KG1 (cell line): ENCODE results near the gene GGNBP2.

Experiments used
- DNase-seq: peaks from one replicate; lab custom pipeline; 2025; lab: John Stamatoyannopoulos, UW

Gene GGNBP2

DNA sequence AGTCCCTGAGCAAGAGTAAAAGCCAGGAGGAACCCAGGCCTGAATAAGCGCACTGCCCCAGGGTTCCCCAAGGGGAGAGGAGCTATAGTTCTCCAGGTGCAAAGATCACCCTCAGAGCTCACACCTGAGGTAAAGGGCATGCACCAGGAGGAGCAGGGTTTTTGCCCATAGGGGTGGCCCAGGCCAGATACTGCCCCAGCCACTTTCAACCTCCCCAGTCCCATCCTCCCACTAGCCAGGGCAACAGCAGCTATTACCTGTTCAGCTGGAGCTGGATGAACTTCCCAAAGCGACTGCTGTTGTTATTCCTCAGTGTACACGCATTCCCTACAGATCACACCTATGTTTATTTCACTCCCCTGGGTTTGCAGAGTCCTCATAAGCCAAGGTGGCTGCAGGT lies 29.9 kb upstream of the GGNBP2 start:
- no peak for DNase-seq

DNA sequence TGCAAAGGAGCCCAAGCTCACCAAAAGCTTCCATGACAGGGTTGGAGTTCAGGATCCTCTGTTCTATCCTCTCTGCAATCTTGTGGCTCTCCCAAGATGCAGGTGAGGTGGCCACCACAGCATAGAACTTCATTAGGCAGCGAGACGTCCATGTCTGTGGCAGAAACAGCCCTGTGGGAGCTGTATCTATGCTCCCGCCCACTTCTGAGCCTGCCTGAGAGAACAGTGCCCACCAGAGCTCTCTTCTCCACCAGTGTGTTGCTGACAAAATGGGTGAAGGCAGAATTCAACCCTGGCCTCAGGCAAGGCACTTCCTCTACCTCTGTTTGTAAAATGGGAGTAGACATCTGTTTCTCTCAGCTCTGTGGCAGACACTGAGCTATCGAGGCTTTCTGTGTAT lies 28.9 kb upstream of the GGNBP2 start:
- DNase-seq: no peak

DNA sequence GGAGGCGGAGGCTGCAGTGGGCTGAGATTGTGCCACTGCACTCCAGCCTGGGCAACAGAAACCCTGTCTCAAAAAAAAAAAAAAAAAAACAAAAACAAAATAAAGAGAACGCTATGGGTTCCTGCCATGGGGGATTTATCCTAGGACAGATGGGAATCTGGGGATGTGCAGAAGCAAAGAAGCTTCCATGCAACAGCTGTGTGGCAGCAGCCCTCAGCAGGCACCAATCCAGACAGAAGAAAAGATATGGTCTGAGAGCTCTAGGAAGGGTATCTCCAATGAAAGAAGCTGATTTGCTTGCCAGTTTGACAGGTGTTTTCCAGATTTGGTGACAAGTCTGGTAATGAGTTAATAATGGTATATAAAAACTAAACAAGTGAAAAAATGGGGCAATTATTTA lies 21.6 kb upstream of the GGNBP2 start:
- DNase-seq: no peak

DNA sequence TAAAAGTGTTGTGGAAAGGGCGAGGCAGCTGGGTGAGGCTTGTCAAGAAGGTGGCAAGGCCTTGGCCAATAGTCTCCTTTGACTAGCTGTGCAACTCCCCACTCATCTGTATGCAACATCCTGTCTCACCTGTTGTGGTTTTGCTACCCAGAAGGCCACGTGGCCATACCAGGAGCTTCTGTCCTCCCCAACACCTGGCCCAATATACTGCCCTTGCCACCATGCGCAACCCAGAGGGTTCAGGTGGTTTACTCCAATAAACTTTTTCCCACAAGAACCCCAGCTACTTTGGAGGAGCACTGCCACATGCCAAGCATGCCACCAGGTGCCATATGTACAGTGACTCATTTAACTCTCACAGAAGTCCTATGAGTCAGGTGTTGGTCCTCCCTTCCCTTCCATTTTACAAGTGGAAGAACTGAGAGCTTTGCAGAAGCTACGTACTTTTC lies 20.3 kb upstream of the GGNBP2 start:
- DNase-seq: no peak

DNA sequence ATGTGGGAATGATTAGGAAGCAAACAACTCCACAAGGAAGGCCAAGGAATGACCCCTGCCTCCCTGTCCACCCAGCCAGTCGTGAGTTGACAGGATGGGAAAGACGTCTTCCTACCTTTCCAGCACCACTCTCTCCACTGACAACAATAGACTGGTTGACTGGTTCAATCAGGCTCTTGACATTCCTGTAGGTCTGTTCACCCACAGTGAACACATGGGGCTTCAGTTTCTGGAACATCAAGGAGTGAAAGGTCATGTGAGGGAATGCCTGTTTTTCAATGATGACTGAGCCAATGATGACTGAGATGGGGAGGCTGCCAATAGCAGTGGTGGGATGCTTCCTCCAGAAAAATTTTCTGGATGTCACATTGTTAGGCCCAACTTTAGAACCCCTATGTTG lies 19.6 kb upstream of the GGNBP2 start:
- no peak for DNase-seq

DNA sequence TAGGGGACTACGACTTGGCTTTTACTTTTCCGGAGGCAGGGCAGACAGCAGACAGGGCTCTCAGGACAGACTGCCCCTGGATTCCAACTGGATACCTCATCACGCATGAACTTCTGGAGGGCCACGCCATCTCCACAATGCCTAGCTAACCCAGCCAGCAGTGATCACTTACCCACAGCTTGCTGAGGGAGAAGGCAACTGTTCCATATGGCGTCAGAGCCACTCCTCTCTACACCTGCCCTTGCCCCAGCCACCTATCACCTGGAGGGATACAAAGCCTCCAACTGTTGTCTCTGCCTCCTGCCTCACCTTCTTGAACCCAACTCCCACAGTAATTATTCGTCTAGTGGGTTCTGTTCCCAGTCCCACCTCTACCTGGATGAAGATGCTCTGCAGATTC lies 18.8 kb upstream of the GGNBP2 start:
- no peak for DNase-seq

DNA sequence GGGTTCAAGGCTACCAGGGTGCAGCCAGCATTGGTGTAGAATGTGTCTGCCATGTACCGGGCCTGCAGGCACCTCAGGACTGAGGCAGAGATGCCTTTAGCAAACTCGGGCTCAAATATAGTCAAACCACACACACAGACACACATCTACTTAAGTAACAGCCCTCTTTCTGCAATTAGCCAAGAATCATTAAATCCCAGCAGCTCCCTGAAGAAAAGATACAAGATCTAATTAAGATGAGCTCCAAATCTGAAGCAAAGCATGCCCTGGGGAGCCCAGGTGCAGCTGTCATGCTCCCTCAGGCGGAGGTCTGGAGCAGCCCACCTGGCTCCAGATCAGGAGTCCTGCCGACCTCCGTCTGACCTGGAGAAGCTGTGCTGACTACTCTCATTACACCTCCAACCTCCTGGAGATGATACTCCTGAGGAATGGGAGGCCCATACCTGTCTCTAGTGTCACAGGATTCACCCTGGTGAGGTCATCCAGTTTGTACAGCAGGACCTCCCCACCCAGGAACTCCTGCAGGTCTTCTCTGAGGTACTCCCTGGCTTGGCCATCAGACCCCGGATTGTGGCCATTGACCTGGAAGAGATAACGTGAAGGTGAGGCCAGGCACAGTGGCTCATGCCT lies 17.0 kb upstream of the GGNBP2 start:
- DNase-seq: no peak

DNA sequence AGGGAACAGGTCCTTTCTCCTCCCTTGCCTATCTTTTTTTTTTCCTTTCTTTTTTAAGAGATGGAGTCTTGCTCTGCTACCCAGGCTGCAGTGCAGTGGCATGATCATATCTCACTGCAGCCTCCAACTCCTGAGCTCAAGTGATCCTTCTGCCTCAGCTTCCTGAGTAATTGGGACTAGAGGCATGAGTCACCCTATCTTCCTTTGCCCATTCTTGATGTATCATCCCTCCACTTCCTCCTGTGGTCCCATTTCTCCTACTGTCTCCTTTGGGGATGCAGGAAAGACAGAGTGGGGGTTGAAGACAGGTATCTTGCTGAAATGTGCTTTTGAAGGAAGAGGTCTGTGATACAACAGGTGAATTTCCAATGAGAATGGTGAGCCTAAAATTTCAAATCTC lies 15.6 kb upstream of the GGNBP2 start:
- no peak for DNase-seq

DNA sequence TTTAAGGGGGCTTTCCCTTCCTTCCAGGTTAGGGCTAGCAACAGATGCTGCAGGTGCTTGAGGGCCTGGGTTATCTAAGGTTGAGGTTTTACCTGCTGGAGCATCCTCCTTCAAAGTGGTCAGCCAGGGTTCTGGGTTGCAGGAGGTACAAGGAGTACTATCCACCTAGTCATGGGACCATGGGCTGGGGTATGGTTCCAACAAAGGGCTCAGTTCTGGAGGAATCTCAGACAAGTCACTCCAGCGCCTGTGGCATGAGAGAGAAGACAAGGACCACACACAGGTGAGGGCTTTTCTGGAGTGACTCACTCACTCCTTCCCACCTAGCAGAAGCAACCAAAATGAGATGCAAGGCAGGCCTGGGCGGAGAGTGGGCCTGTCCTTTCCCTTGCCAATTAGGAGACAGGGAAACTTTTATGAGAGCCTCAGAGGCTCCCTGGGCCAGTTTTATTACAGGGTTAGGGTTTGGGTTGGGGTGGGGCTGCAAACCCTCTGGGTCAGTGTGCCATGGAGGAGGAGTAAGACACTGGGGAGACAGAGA lies 12.2 kb upstream of the GGNBP2 start:
- no peak for DNase-seq

DNA sequence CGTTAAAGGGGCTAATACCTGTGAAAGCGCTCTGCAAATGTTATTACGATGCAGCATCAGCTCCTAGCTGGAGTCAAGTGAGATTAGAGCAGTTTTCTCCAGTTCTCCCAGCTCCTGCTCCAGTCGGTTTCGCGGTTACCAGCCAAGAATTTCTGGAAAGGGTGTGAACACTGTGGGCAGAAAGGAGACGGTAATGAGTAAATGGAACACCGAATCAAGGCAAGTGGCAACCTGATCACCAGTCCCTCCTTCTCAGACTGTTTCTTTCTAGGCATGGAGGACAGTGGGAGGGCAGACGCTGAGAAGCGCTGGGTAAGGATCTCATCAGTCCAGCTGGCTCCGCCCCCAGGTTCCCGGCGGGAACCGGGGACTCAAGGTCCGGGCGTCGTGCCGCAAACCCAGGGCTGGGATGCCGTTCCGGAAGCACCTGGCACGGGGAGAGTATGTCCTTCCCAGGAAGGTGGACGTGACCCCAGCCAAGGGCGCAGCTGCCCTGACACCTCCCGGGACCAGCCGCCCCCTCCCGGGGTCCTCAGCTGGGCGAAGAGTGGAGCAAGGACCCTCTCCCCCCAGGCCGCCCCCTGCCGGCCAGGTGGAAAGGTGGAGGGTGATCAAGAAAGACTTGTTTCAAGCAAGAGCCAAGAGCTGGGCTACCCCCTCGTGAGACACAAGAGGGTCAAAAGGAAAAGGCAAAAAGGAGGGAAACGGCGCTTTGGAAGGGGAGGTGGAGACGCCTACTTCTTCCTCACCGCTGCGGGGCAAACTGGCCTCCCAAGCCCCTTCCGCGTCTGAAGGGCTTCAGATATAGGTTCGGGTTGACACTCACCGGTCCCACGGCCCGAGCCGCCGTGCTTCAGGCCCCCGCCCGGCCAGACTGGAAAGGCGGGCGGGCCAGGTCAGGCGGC lies 10.5 kb upstream of the GGNBP2 start:
- peak; percentile 78 for DNase-seq

DNA sequence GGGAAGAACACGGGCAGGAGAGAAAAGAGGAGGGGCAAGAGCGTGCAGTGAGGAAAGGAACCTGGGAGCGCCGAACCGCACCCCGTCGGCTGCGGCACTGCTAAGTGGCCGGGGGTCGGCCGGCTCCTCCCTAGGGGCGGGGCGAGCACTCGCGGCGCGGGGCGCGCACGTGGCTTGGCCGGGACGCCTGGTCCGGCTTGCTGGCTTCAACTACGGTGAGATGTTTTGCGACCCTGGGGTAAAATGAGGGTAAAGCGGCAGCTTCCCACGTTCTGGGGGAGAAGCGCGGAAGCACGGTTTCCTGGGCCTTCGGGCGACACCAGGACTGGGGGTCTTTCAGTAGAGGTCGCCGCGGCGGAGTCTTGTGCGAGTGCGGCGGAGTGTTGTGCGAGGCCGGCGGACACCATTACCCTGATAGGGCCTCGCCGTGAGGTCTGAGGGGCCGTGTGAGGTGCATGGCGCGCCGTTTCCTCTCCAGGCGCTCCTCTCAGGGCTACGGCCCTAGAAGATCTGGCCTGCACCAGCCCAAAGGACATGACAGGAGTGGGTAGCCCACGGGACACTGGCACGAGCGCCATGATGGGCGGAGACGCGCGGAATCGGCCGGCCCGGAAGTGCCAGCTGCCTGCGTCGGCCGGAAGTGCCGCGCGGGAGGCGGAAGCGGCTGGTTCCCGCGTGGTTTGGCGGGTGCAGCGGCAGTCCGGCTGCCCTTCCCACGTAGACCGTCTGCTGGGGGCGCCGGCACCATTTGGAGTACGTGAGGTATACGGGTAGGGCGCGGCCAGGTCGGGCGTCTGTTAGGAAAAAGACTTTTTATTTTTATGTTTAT lies 9.7 kb upstream of the GGNBP2 start, which contains the start of the genes MYO19 and PIGW:
MYO19 (minus strand) TSS at position 29 of the 829 bp plus-strand sequence. CDS start 2,330 bp downstream, outside the sequence.
PIGW (plus strand) TSS at position 148 of the 829 bp plus-strand sequence. CDS start 2,115 bp downstream, outside the sequence.
- DNase-seq: peak; percentile 90

DNA sequence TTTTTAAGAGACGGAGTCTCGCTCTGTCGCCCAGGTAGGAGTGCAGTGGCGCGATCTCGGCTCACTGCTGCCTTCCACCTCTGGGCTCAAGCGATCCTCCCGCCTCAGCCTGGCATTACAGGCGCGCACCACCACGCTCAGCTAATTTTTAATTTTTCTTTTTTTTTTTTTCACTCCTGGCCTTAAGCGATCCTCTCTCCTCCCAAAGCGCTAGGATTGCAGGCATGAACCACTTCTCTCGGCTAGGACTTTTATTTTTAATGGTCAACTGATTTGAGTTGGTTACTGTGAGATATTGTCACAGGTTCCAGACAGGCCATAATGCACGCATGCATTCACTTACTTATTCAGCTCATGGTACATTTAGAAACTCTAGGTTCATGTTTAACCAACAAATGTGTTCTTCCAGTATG lies 9.0 kb upstream of the GGNBP2 start:
- no peak for DNase-seq

DNA sequence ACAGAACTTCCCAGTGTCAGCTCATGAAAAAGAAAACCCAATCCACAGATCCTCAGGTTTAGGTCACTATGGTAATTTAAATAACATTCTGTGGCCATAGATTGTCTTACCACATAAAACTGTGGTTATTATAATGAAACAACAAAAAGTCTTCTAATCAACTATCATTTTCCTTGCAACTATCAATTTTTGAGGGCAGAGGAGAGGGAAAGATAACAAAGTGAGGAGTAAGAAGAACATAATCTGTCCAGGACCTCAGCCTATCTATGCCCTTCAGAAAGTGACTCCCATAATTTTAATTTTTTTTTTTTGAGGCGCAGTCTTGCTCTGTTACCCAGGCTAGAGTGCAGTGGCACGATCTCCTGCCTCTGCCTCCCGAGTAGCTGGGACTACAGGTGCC lies 4.0 kb upstream of the GGNBP2 start:
- DNase-seq: no peak

DNA sequence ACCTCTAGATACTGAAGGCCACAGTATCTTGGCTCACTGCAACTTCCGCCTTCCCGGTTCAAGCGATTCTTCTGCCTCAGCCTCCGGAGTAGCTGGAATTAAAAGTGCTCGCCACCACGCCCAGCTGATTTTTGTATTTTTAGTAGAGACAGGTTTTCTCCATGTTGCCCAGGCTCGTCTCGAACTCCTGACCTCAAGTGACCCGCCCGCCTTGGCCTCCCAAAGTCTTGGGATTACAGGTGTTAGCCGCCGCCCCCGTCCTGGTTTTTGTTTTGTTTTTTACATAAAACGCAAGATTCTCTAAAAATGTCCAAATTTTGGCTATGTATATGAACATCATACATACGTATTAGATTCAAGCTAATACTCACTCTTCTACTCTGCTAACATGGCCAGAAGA lies 2.0 kb upstream of the GGNBP2 start:
- DNase-seq: no peak

DNA sequence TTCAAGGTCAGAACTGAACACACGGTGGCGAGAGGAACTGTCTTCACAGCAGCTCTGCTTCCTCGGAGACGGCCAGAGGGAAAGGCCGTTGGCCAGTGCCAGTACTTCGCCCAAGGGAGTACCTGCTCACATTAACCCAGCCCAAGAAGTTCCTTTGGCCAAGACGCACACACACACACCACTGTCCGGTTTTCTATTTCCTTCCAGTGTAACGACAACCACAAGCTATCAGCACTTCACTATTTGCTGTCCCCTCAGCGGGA lies 744 bp upstream of the GGNBP2 start:
- peak; percentile 67 for DNase-seq

DNA sequence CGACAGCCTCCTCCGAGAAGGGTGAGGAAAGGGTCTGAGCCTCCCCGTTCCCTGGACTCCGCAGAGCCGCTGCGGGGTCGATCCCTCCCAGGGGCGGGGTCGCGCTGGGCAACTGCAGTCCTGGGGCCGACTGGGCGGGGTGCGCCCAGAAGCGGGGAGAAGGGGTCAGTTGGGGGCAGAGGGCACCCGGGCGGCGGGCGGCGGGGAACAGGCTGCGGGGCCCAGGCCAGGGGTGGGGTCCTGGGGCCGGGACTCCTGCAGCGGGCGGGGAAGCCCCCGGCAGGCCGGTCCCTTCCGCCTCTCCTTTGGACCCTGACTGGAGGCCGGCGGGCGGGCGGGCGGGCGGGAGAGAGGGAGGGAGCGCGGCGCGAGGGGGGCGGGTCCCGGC lies 352 bp downstream of the GGNBP2 start:
- no peak for DNase-seq

DNA sequence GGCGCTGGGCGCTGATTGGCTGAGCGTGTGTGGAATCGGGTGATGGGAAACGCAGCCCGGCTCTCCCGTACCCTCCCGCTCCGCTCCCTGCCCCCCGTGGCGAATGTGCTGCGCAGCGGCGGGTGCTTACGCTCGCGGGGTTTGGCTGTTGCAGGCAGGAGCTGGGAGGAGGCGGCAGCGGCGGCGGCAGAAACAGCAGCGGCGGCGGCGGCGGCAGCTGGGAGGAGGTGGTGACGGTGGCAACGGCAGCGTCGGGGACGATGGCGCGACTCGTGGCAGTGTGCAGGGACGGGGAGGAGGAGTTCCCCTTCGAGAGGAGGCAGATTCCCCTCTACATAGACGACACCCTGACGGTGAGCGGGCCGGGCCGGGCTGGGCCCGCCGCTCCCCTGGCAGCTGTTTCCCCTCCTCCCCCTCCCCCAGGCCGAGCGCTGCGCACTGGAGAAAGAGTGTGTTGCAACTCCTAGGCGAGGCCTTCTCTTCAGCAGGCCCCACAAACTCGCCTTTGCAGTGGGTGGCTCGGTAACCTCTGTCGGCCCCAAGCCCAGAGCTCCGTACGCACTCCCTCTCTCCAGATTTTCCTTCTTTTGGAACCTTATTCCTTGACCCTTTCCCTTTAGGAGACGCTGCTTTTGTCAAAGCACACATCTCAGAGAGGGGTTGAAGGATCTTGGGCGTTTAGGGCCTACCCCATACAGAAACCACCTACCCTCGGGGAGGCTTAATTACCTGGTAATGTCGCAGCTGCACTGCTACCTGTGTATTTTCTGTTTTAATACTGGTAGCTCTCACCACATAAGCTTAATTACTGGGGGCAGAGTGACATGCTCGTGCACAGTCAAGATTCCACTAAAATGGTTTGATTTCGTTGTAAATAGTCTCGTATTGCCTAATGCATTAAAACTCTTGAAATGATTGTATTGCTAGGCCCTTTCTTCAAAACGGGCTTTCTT lies 1.0 kb downstream of the GGNBP2 start:
- DNase-seq: peak; percentile 96

DNA sequence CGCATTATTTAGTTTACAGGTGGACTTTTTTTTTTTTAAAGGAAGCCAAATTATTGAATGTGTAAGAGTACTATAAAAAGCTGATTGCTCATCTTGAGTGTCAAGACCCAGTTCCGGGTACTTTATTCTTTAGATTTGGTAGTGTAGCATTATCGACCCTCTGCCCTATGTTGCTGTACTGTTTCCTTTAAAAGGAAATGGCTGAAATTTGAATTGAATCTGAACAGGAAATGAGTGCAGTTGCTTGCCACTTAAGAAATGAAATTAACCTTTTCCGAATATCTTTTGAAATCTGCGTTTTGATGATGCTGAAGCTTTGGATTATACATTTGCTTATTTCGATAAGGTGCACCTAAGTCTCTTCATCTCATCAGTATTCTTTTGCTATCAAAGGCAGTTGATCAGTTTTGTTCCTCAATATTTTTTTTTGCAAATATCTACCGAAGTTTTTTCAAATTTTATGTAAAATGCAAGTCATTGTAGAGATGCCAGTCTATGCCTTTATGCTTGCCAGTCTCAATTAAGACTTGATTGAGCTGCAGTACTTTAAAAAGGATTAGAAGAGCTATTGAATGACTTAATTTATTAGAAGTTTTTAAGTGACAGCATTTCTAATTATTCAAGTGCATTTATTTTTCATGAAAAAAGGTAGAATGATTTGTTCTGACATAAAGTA lies 1.8 kb downstream of the GGNBP2 start:
- no peak for DNase-seq

DNA sequence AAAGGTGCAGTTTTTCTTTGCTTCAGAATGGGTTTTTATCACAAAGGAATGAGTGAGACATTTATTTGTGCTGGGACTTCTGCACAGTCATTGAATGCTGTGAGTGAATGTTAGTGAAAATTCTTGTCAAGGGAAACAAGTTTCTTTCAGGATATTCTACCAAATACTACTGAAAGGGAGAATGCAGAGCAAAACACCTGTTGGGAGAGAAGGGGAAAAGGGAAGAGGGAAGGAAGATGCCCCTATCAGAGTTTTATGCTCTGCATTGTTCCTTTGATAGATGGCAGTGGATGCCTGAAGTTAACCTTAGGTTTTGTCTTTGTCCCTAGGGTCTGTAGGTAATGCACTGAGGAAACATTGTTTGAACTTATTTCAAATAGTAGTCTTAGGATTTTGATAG lies 3.1 kb downstream of the GGNBP2 start:
- DNase-seq: no peak
